Activated CD8-positive, alpha-beta T cell treated with anti-CD3 and anti-CD28 coated beads for 36 hours (primary cell): ENCODE results near the gene RNF31. TPM values are rescaled to one million over a fixed set of nuclear protein-coding genes. Genes with fewer than 3 reads are reported as not detected.

Experiments used
- ATAC-seq: fragments of 200-7000 bp; cut with Tn5 transposase; one replicate; pipeline ENCODE4 v1.10.0; 2021; ENCODE audit warnings: mild to moderate bottlenecking, moderate library complexity
- CTCF ChIA-PET: fragments of 350-600 bp; sonication (Branson Sonifier 250); formaldehyde crosslinking; loops from one replicate; lab custom pipeline; 2021; ENCODE audit warnings: antibody characterized with exemption; lab: Charles Lee
- POLR2A ChIA-PET: fragments of 350-600 bp; sonication (Branson Sonifier 250); formaldehyde crosslinking; loops from one replicate; lab custom pipeline; 2021; ENCODE audit warnings: antibody characterized with exemption; lab: Charles Lee
- DNase-seq: peaks from one replicate; pipeline ENCODE4 v3.0.0-alpha.2; 2020
- H3K27ac Mint-ChIP-seq: one replicate; pipeline ENCODE4 v1.8.0; 2021; ENCODE audit warnings: mild to moderate bottlenecking, mixed read lengths
- H3K27me3 Mint-ChIP-seq: one replicate; pipeline ENCODE4 v1.8.0; 2021; ENCODE audit warnings: mixed read lengths
- H3K36me3 Mint-ChIP-seq: one replicate; pipeline ENCODE4 v1.8.0; 2021; ENCODE audit warnings: low read depth, mixed read lengths
- H3K4me1 Mint-ChIP-seq: one replicate; pipeline ENCODE4 v1.8.0; 2021; ENCODE audit warnings: low read depth, mixed read lengths
- H3K4me3 Mint-ChIP-seq: one replicate; pipeline ENCODE4 v1.8.0; 2021; ENCODE audit warnings: mild to moderate bottlenecking, moderate library complexity, mixed read lengths
- H3K9me3 Mint-ChIP-seq: one replicate; pipeline ENCODE4 v1.8.0; 2021; ENCODE audit warnings: mixed read lengths
- CTCF ChIP-seq: fragments of 200-600 bp; IDR thresholded peaks from one replicate; pipeline ENCODE4 v1.8.0; 2022; ENCODE audit warnings: antibody characterized with exemption, mild to moderate bottlenecking
- intact Hi-C: fragments of 100-400 bp; cut with micrococcal nuclease; formaldehyde crosslinking; loops from one replicate; pipeline ENCODE4 v1.10.0; 2022
- total RNA-seq, 2 experiments: library from RNA; stranded (reverse); gene quantifications; one replicate each; pipeline ENCODE4 v1.2.3, GENCODE V29; 2021

RNF31 gene
- total RNA-seq, 2 experiments from 2014 or later, result 71.6 to 75.0 TPM

- ATAC-seq (no peak), DNase-seq (no peak)
- H3K27me3 Mint-ChIP-seq, result no peaks in the 10 kb centered on the region
- H3K9me3 Mint-ChIP-seq, result no peaks in the 10 kb centered on the region
- peaks cover 37% of the 10 kb centered on the region for H3K4me1 Mint-ChIP-seq
- TF ChIP-seq CTCF, result no peak
- H3K36me3 Mint-ChIP-seq, result peaks cover 67% of the 10 kb centered on the region
- no peak overlapping the region for H3K4me3 Mint-ChIP-seq
- CTCF ChIA-PET, result interaction anchor here (0.9 to 5.0 kb wide), 23 partner anchors 10 to 148 kb away, joined by 3 to 91 read pairs (median 8); partner anchors contain the start of genes CIDEB, DCAF11, NRL and PCK2
- POLR2A ChIA-PET, result interaction anchor here (0.7 to 7.3 kb wide), 22 partner anchors 12 to 270 kb away, joined by 3 to 178 read pairs (median 12); partner anchors contain the start of genes CBLN3, CHMP4A, DCAF11 and EMC9
- peak overlapping the region; percentile 99 for H3K27ac Mint-ChIP-seq
- intact Hi-C loops, result no loop called here
Observed at GRCh38 chr14:24159777-24160498, 12.6 kb downstream of the RNF31 start.

GRCh38 chr14:24160499-24160849, 13.2 kb downstream of the RNF31 start:
- Mint-ChIP-seq H3K4me3 (peak overlapping the region; percentile 91), H3K27me3 (no peaks in the 10 kb centered on the region), H3K27ac (peak overlapping the region; percentile 99), H3K4me1 (peaks cover 39% of the 10 kb centered on the region), H3K36me3 (peaks cover 67% of the 10 kb centered on the region), H3K9me3 (no peaks in the 10 kb centered on the region)
- CTCF ChIA-PET, result interaction anchor here (0.6 to 5.0 kb wide), 35 partner anchors 9 to 271 kb away, joined by 3 to 91 read pairs (median 6); partner anchors contain the start of genes CIDEB, DCAF11, DHRS1 and NOP9
- ATAC-seq (no peak), DNase-seq (no peak)
- POLR2A ChIA-PET, result interaction anchor here (0.5 to 7.3 kb wide), 22 partner anchors 12 to 269 kb away, joined by 3 to 178 read pairs (median 12); partner anchors contain the start of genes CBLN3, CHMP4A, DCAF11 and EMC9
- intact Hi-C loops, result no loop called here
- no peak for TF ChIP-seq CTCF

GRCh38 chr14:24160850-24161804, 13.8 kb downstream of the RNF31 start, which contains the start of gene IRF9:
TSS of gene IRF9 (plus strand) at chr14:24161265. CDS start at chr14:24162145, 880 bp downstream.
- TF ChIP-seq CTCF, result peak; percentile 81
- Mint-ChIP-seq H3K4me1 (peaks cover 39% of the 10 kb centered on the region), H3K9me3 (no peaks in the 10 kb centered on the region), H3K36me3 (peaks cover 66% of the 10 kb centered on the region), H3K27me3 (no peaks in the 10 kb centered on the region), H3K27ac (peak within 1 kb of the TSS; percentile 99), H3K4me3 (peak within 1 kb of the TSS; percentile 91)
- DNase-seq, result peak; percentile 99
- ChIA-PET POLR2A (interaction anchor here (0.5 to 7.3 kb wide), 32 partner anchors 11 to 269 kb away, joined by 3 to 178 read pairs (median 6); partner anchors contain the start of genes CBLN3, CHMP4A, DCAF11 and EMC9), CTCF (interaction anchor here (0.6 to 5.0 kb wide), 42 partner anchors 9 to 270 kb away, joined by 3 to 91 read pairs (median 6); partner anchors contain the start of genes CIDEB, DCAF11, DHRS1 and EMC9)
- intact Hi-C loops, result no loop called here
- peak; percentile 88 for ATAC-seq

GRCh38 chr14:24162093-24162492, 14.8 kb downstream of the RNF31 start:
- TF ChIP-seq CTCF, result no peak
- ChIA-PET POLR2A (interaction anchor here (0.6 to 7.3 kb wide), 21 partner anchors 10 to 81 kb away, joined by 3 to 178 read pairs (median 14); partner anchors contain the start of genes CHMP4A, DCAF11, EMC9 and IPO4), CTCF (interaction anchor here (0.9 to 5.0 kb wide), 18 partner anchors 8 to 269 kb away, joined by 3 to 91 read pairs (median 10); partner anchors contain the start of genes DCAF11, EMC9, IPO4 and MDP1)
- Mint-ChIP-seq H3K4me1 (peaks cover 39% of the 10 kb centered on the region), H3K4me3 (peak overlapping the region; percentile 91), H3K27me3 (no peaks in the 10 kb centered on the region), H3K27ac (peak overlapping the region; percentile 99), H3K9me3 (no peaks in the 10 kb centered on the region), H3K36me3 (peaks cover 61% of the 10 kb centered on the region)
- ATAC-seq (no peak), DNase-seq (peak; percentile 49)
- intact Hi-C loops, result no loop called here
